NCI-H2107 treated with DMSO at 0.1 percent for 48 hours (cell line): ENCODE measurements around the gene SASH3.
"Not testable (repeated sequence)": the region's sequence is repeated elsewhere in the genome, so short reads cannot be mapped to it uniquely, and the experiment has no call there.

ENCODE experiments used
- DNase-seq: peaks from one replicate; lab custom pipeline; 2025; ENCODE audit not compliant: unreplicated experiment; lab: John Stamatoyannopoulos, UW

Gene SASH3

GRCh38 chrX:129779747-129780146 lies at the start of gene SASH3:
Gene SASH3, plus strand, starts transcription at chrX:129779949. Its CDS starts 149 bp downstream, at chrX:129780098.
- DNase-seq, result no peak

GRCh38 chrX:129731228-129731627 lies 48.5 kb upstream of the SASH3 start:
- DNase-seq, result no peak

- no peak for DNase-seq
Measured at GRCh38 chrX:129732857-129733256, 46.9 kb upstream of the SASH3 start.

GRCh38 chrX:129733335-129733734 lies 46.4 kb upstream of the SASH3 start:
- DNase-seq, result no peak

- DNase-seq, result no peak
Measured at GRCh38 chrX:129736491-129736890, 43.3 kb upstream of the SASH3 start.

- no peak for DNase-seq
Measured at GRCh38 chrX:129737916-129738315, 41.8 kb upstream of the SASH3 start.

- DNase-seq, result no peak
Measured at GRCh38 chrX:129738466-129739308, 41.1 kb upstream of the SASH3 start, which contains the start of gene XPNPEP2. Gene XPNPEP2, plus strand, starts transcription at chrX:129738979. Its CDS starts 235 bp downstream, at chrX:129739214.

- no peak for DNase-seq
Measured at GRCh38 chrX:129739578-129739977, 40.2 kb upstream of the SASH3 start.

GRCh38 chrX:129741880-129742758 lies 37.6 kb upstream of the SASH3 start:
- no peak for DNase-seq

GRCh38 chrX:129742759-129743152 lies 37.0 kb upstream of the SASH3 start:
- DNase-seq, result not testable (repeated sequence)

GRCh38 chrX:129743821-129744220 lies 35.9 kb upstream of the SASH3 start:
- DNase-seq, result no peak

- no peak for DNase-seq
Measured at GRCh38 chrX:129744861-129745321, 34.9 kb upstream of the SASH3 start.

- no peak for DNase-seq
Measured at GRCh38 chrX:129746557-129747470, 32.9 kb upstream of the SASH3 start.

- DNase-seq, result no peak
Measured at GRCh38 chrX:129747533-129747932, 32.2 kb upstream of the SASH3 start.

- no peak for DNase-seq
Measured at GRCh38 chrX:129748305-129748704, 31.4 kb upstream of the SASH3 start.

- no peak for DNase-seq
Measured at GRCh38 chrX:129749069-129749468, 30.7 kb upstream of the SASH3 start.

- no peak for DNase-seq
Measured at GRCh38 chrX:129750971-129751370, 28.8 kb upstream of the SASH3 start.

- DNase-seq, result no peak
Measured at GRCh38 chrX:129754056-129755024, 25.4 kb upstream of the SASH3 start.
